LNCaP clone FGC (cell line): Measurements from ENCODE around the gene NRXN2.

Experiments used
- DNase-seq: peaks from one replicate; pipeline ENCODE4 v3.0.0-alpha.2; 2011; ENCODE audit warnings: low read depth
- H3K4me3 ChIP-seq: 2 replicates; pipeline ENCODE4 v1.5.1; 2011; ENCODE audit warnings: mild to moderate bottlenecking, low read depth, low read length, control low read depth
- TF ChIP-seq, protein P1 (sequence below): IDR thresholded peaks from 2 replicates; pipeline ENCODE4 v1.5.1; 2012; ENCODE audit warnings: mild to moderate bottlenecking; ENCODE audit not compliant: control insufficient read depth, insufficient read depth; ENCODE audit errors: extremely low read depth

The NRXN2 gene

DNA sequence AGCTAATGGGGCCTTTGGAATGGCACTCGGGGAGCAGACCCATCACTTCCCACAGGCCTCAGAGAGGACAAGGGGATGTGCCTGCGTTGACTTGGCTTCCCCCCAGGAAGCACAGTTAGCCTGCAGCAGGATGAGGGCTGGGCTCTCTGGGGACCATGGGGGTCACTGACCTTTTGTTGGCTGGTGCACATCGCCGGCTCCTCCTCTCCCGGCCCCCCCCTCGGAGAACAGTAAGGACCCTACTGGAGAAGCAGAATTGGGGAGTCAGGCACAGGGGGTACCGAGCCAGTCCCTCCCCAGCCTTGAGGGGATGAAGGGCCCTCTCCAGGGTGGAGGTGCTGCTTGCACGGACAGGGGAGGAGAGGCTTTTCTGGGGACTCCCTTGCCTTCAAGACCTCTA, 32.8 kb downstream of the NRXN2 start:
- no peak for DNase-seq
- H3K4me3 ChIP-seq, result no peak overlapping the region
- TF ChIP-seq, protein P1, sequence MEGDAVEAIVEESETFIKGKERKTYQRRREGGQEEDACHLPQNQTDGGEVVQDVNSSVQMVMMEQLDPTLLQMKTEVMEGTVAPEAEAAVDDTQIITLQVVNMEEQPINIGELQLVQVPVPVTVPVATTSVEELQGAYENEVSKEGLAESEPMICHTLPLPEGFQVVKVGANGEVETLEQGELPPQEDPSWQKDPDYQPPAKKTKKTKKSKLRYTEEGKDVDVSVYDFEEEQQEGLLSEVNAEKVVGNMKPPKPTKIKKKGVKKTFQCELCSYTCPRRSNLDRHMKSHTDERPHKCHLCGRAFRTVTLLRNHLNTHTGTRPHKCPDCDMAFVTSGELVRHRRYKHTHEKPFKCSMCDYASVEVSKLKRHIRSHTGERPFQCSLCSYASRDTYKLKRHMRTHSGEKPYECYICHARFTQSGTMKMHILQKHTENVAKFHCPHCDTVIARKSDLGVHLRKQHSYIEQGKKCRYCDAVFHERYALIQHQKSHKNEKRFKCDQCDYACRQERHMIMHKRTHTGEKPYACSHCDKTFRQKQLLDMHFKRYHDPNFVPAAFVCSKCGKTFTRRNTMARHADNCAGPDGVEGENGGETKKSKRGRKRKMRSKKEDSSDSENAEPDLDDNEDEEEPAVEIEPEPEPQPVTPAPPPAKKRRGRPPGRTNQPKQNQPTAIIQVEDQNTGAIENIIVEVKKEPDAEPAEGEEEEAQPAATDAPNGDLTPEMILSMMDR, result no peak

DNA sequence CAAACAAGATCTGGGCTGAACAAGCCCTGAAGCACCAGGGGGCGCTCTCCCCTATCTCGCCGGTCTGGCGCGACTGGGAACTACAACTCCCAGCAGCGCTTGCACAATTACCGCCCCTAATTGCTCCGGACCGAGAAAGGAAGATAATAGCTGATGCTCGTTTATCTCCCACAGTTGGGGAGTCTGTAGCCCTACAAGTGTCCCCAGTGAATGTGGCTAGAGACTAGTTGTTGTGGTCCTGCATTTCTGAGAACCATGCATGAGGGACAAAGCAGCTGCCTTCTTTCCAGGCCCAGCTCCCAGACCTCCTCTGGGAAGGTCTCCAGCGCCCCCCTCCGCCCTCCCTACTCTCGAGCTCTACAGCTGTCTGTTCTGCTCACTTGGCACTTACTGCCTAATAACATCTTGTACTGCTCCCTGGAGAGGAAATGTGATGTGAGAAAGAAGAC, 34.4 kb downstream of the NRXN2 start:
- H3K4me3 ChIP-seq, result no peak overlapping the region
- TF ChIP-seq, protein P1, result peak; percentile 89
- DNase-seq, result peak; percentile 31

DNA sequence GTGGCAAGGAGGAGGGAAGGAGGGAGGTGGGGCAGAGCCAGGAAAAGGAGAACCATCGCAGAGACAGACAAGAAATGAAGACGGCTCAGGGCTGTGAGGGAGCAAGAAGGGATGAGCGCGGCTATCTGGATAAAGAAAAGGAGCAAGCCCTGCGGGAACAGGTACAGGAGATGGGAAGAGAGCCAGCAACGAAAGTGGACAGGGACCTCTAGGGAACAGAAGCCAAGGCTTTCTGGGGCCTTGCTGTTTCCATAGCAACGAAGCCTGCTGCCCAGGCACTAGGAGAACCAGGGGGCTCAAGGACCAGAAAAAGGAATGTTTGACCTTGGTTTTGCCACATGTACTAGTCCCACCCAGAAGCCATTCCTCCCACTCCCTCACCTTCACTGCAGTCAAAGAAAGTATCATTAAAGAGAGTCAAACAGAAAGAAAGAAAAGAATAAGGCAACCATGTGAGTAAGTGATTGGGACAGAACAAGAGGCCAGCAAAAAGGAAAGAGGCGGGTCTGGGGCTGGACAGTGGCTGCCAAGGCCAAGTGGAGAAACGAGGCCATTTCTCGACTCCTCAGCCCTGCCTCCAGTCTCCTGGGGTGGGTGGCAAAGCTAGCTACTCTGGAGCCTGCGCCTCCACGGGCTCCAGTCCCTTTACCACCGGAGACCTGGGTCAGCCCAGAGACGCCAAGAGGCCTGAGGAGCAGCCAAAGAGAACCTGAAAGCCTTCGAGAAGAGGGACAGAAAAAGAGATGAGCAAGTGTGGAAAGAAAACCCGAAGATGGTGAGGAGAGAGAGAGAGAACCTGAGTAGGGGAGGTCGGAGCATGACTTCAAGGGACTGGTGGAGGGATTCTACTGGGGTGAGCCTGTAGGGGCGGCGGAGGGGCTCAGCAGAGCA, 35.1 kb downstream of the NRXN2 start:
- DNase-seq, result no peak
- TF ChIP-seq, protein P1, result no peak
- H3K4me3 ChIP-seq, result no peak overlapping the region

DNA sequence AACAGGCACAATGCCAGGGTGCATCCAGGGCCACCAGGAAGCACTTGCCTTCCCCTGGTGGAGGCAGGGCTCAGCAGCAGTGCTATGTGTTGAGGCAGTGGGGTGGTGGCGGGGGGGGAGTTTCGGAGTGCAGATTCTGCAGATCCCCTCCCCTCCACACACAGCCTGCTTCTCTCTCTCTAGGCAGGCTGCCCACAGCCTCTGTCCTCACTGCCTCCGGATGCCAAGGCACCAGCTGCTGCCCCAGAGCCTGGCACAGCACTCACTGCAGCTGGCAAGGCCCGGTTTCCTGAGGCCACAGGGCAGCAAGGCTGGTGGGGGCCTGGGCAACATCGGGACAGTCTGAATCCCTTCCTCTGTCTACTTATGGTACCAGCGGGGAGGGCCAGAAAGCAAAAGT, 35.8 kb downstream of the NRXN2 start:
- no peak for DNase-seq
- H3K4me3 ChIP-seq, result no peak overlapping the region
- TF ChIP-seq, protein P1, result no peak

DNA sequence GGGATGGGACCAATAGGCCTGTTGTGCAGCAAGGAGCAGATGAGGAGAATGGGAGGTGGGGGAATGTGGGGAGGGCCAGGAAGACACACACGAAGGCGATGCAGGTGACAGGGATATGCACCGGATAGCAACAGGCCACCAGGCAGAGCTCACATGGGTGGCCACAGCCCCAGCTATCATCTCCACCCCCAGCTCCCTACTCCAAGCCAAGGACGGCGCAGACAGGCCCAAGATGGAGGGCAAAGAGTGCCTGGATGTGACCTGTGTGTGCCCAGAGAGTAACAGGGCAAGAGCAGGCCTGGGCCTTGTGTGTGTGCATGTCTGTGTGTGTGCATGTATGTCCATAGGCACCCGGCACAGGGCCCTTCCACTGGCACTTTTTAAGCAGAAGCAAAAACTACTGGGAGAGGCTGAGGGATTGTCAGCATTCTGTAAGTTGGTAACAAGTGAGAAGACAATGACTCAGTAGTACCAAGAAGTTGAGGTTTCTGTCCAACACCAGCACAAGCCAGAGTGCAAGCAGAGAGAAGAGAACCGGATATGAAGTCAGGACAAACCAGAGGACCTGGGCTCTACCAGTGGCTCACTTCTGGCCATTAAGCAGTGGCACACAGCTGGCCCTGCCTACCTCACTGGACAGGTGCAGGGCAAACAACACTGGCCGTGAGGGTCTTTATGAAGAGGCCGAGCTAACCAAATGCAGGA, 36.4 kb downstream of the NRXN2 start:
- no peak overlapping the region for H3K4me3 ChIP-seq
- TF ChIP-seq, protein P1, result no peak
- DNase-seq, result no peak

DNA sequence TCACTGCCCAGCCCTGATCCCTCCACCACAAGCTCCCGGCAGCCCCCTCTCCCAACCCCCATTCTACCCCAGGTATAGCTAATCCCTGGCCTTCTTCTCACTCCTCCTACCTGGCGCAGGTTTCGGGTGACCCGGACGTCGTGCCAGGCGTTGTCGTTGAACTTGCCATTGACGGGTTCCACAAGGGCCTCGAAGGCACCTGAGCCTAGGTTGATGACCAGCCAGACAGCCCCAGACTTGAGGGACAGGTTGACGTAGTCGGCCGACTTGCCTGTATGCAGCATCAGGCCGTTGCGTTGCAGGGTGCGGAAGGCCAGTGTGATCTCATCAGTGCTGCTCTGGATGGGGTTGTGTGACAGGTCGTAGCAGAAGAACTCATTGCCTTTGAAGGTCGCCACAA, 37.5 kb downstream of the NRXN2 start:
- TF ChIP-seq, protein P1, result no peak
- no peak overlapping the region for H3K4me3 ChIP-seq
- DNase-seq, result no peak
